ENCODE measurements around the gene CCDC27.
A peak's percentile ranks its signal among the peaks of the same experiment; 100 is the strongest.
"Not testable (repeated sequence)": the region's sequence is repeated elsewhere in the genome, so short reads cannot be mapped to it uniquely, and the experiment has no call there.

CCDC27 gene

GRCh38 chr1:3735688-3736087 is 16.6 kb upstream of the CCDC27 start:
- DNase-seq (ENCODE audit: low read depth in 3 of 3), result no peak

GRCh38 chr1:3736131-3736561 is 16.1 kb upstream of the CCDC27 start:
- DNase-seq (ENCODE audit: low read depth in 3 of 3), result no peak

GRCh38 chr1:3736708-3737107 is 15.5 kb upstream of the CCDC27 start:
- DNase-seq (ENCODE audit: low read depth in 3 of 3), result no peak

- DNase-seq (ENCODE audit: low read depth in 3 of 3), result no peak
Observed at GRCh38 chr1:3738943-3739342, 13.3 kb upstream of the CCDC27 start.

- DNase-seq (ENCODE audit: low read depth in 3 of 3), result no peak
Observed at GRCh38 chr1:3740042-3740441, 12.2 kb upstream of the CCDC27 start.

GRCh38 chr1:3740752-3741151 is 11.5 kb upstream of the CCDC27 start:
- DNase-seq (ENCODE audit: low read depth in 3 of 3), result no peak

- DNase-seq (ENCODE audit: low read depth in 3 of 3), result no peak
Observed at GRCh38 chr1:3741566-3742438, 10.4 kb upstream of the CCDC27 start.

- no peak for DNase-seq (ENCODE audit: low read depth in 3 of 3)
Observed at GRCh38 chr1:3742439-3743298, 9.6 kb upstream of the CCDC27 start.

GRCh38 chr1:3743421-3743820 is 8.8 kb upstream of the CCDC27 start:
- DNase-seq (ENCODE audit: low read depth in 3 of 3), result no peak

GRCh38 chr1:3743826-3744225 is 8.4 kb upstream of the CCDC27 start:
- no peak for DNase-seq (ENCODE audit: low read depth in 3 of 3)

- no peak for DNase-seq (ENCODE audit: low read depth in 3 of 3)
Observed at GRCh38 chr1:3744646-3745045, 7.6 kb upstream of the CCDC27 start.

- no peak for DNase-seq (ENCODE audit: low read depth in 3 of 3)
Observed at GRCh38 chr1:3745071-3745470, 7.2 kb upstream of the CCDC27 start.

GRCh38 chr1:3745590-3746381 is 6.5 kb upstream of the CCDC27 start:
- no peak for DNase-seq (ENCODE audit: low read depth in 3 of 3)

GRCh38 chr1:3746389-3746829 is 5.8 kb upstream of the CCDC27 start:
- DNase-seq (ENCODE audit: low read depth in 3 of 3), result no peak

GRCh38 chr1:3746830-3747521 is 5.3 kb upstream of the CCDC27 start:
- peak; percentile 75 to 93 (median 81) for DNase-seq (ENCODE audit: low read depth in 3 of 3)

GRCh38 chr1:3747522-3747848 is 4.8 kb upstream of the CCDC27 start:
- no peak for DNase-seq (ENCODE audit: low read depth in 3 of 3)

GRCh38 chr1:3747903-3748302 is 4.3 kb upstream of the CCDC27 start:
- no peak for DNase-seq (ENCODE audit: low read depth in 3 of 3)

- not testable (repeated sequence) for DNase-seq (ENCODE audit: low read depth in 3 of 3)
Observed at GRCh38 chr1:3748316-3748900, 3.8 kb upstream of the CCDC27 start.

- DNase-seq (ENCODE audit: low read depth in 3 of 3), result no peak
Observed at GRCh38 chr1:3749512-3749911, 2.7 kb upstream of the CCDC27 start.

GRCh38 chr1:3750741-3751140 is 1.5 kb upstream of the CCDC27 start:
- DNase-seq (ENCODE audit: low read depth in 3 of 3), result no peak

All from stimulated activated CD4-positive, alpha-beta T cell treated with anti-CD3 and anti-CD28 coated beads, TNF-alpha, amount 100 ng/mL, for 24 hours (primary cell).